Measurements from ENCODE around the gene SHISAL2A. TPM values are rescaled to one million over a fixed set of nuclear protein-coding genes. Genes with fewer than 3 reads are reported as not detected.

SHISAL2A gene
- polyA plus RNA-seq, 1 donor (not counting 4 experiments of a cell fraction or from before 2014, with no cell fraction given) = 0.04 TPM

GRCh38 chr1:52660807-52661206 is 27.8 kb downstream of the SHISAL2A start:
- H3K27me3 ChIP-seq (ENCODE audit: control insufficient read depth, extremely low read depth, insufficient read depth, low read length) = no peaks in the 10 kb centered on the region
- H3K79me2 ChIP-seq (ENCODE audit: control insufficient read depth, insufficient read depth, low read length) = no peaks in the 10 kb centered on the region
- no peak overlapping the region for H3K4me2 ChIP-seq (ENCODE audit: control insufficient read depth, extremely low read depth, insufficient read depth, low read depth, low read length)
- no peak for FAIRE-seq
- no peak for TF ChIP-seq EZH2 (IDR thresholded peaks at IDR 0.05; ENCODE audit: low read length)
- TF ChIP-seq CTCF (optimal IDR thresholded peaks at IDR 0.05 in 1 of 3, IDR thresholded peaks at IDR 0.05 in 1 of 3, conservative IDR thresholded peaks at IDR 0.05 in 1 of 3; ENCODE audit: extremely low read depth in 1 of 3, insufficient read depth in 2 of 3, low read length in 3 of 3) = no peak
- H3K27ac ChIP-seq (ENCODE audit: control insufficient read depth, insufficient read depth, low read length) = no peak overlapping the region
- no peak for DNase-seq (ENCODE audit: low read depth, low spot score)
- no peaks in the 10 kb centered on the region for H3K9me3 ChIP-seq (ENCODE audit: control insufficient read depth, low read depth, low read length)
- no peak overlapping the region for H2AFZ ChIP-seq (ENCODE audit: control insufficient read depth, low read length)
- H3K9ac ChIP-seq (ENCODE audit: control insufficient read depth, extremely low read depth, insufficient read depth, low read length) = no peak overlapping the region
- H3K4me3 ChIP-seq (ENCODE audit: control insufficient read depth in 2 of 3, extremely low read depth in 1 of 3, insufficient read depth in 2 of 3, low read depth in 1 of 3, low read length in 3 of 3) = no peak overlapping the region
- H3K4me1 ChIP-seq (ENCODE audit: control insufficient read depth, extremely low read depth, insufficient read depth, low read length) = peaks cover 46% of the 10 kb centered on the region
- no peaks in the 10 kb centered on the region for H3K36me3 ChIP-seq (ENCODE audit: control insufficient read depth in 2 of 2, extremely low read depth in 1 of 2, insufficient read depth in 2 of 2, low read length in 2 of 2)
- dilution Hi-C loops (cut with MboI; ENCODE audit: extremely low pct_ligation_motif_present, low sequenced_read_pairs) = no loop called here
- no peaks in the 10 kb centered on the region for H3K9me1 ChIP-seq (ENCODE audit: control insufficient read depth, extremely low read depth, insufficient read depth, low read length)
- no peaks in the 10 kb centered on the region for H4K20me1 ChIP-seq (ENCODE audit: control insufficient read depth, extremely low read depth, insufficient read depth, low read length)

GRCh38 chr1:52662645-52663313 is 29.8 kb downstream of the SHISAL2A start:
- peak; percentile 89 for FAIRE-seq
- peak overlapping the region in 1 of 3 experiments; percentile 19 for H3K4me3 ChIP-seq (ENCODE audit: control insufficient read depth in 2 of 3, extremely low read depth in 1 of 3, insufficient read depth in 2 of 3, low read depth in 1 of 3, low read length in 3 of 3)
- no peaks in the 10 kb centered on the region for H3K27me3 ChIP-seq (ENCODE audit: control insufficient read depth, extremely low read depth, insufficient read depth, low read length)
- peak overlapping the region; percentile 47 for H3K9ac ChIP-seq (ENCODE audit: control insufficient read depth, extremely low read depth, insufficient read depth, low read length)
- H3K9me3 ChIP-seq (ENCODE audit: control insufficient read depth, low read depth, low read length) = no peaks in the 10 kb centered on the region
- no peaks in the 10 kb centered on the region for H3K79me2 ChIP-seq (ENCODE audit: control insufficient read depth, insufficient read depth, low read length)
- dilution Hi-C loops (cut with MboI; ENCODE audit: extremely low pct_ligation_motif_present, low sequenced_read_pairs) = no loop called here
- H3K4me1 ChIP-seq (ENCODE audit: control insufficient read depth, extremely low read depth, insufficient read depth, low read length) = peaks cover 55% of the 10 kb centered on the region
- DNase-seq (ENCODE audit: low read depth, low spot score) = peak; percentile 78
- no peaks in the 10 kb centered on the region for H3K9me1 ChIP-seq (ENCODE audit: control insufficient read depth, extremely low read depth, insufficient read depth, low read length)
- H2AFZ ChIP-seq (ENCODE audit: control insufficient read depth, low read length) = peak overlapping the region; percentile 27
- H3K27ac ChIP-seq (ENCODE audit: control insufficient read depth, insufficient read depth, low read length) = peak overlapping the region; percentile 71
- peak overlapping the region; percentile 80 for H3K4me2 ChIP-seq (ENCODE audit: control insufficient read depth, extremely low read depth, insufficient read depth, low read depth, low read length)
- no peaks in the 10 kb centered on the region for H3K36me3 ChIP-seq (ENCODE audit: control insufficient read depth in 2 of 2, extremely low read depth in 1 of 2, insufficient read depth in 2 of 2, low read length in 2 of 2)
- TF ChIP-seq EZH2 (IDR thresholded peaks at IDR 0.05; ENCODE audit: low read length) = no peak
- TF ChIP-seq CTCF (optimal IDR thresholded peaks at IDR 0.05 in 1 of 3, IDR thresholded peaks at IDR 0.05 in 1 of 3, conservative IDR thresholded peaks at IDR 0.05 in 1 of 3; ENCODE audit: extremely low read depth in 1 of 3, insufficient read depth in 2 of 3, low read length in 3 of 3) = peak in 1 of 3 experiments; percentile 15
- no peaks in the 10 kb centered on the region for H4K20me1 ChIP-seq (ENCODE audit: control insufficient read depth, extremely low read depth, insufficient read depth, low read length)
